ENCODE measurements around the gene ADGRD1. TPM values are rescaled to one million over a fixed set of nuclear protein-coding genes. Genes with fewer than 3 reads are reported as not detected.
"Not testable (repeated sequence)": the region's sequence is repeated elsewhere in the genome, so short reads cannot be mapped to it uniquely, and the experiment has no call there.

ADGRD1 gene
- polyA plus RNA-seq (ENCODE audit: insufficient read length): 9.3 TPM

- peak; percentile 75 for DNase-seq
Observed at GRCh38 chr12:130953771-130954543, at the start of gene ADGRD1. TSS of gene ADGRD1 (plus strand) at chr12:130953907. CDS start at chr12:130954466, 559 bp downstream.

GRCh38 chr12:130904064-130904463, 49.6 kb upstream of the ADGRD1 start:
- no peak for DNase-seq

GRCh38 chr12:130904936-130905455, 48.7 kb upstream of the ADGRD1 start:
- DNase-seq: not testable (repeated sequence)

GRCh38 chr12:130909111-130909510, 44.6 kb upstream of the ADGRD1 start:
- no peak for DNase-seq

GRCh38 chr12:130911193-130911592, 42.5 kb upstream of the ADGRD1 start:
- no peak for DNase-seq

- DNase-seq: no peak
Observed at GRCh38 chr12:130911933-130912332, 41.8 kb upstream of the ADGRD1 start.

- DNase-seq: peak; percentile 81
Observed at GRCh38 chr12:130916241-130916911, 37.3 kb upstream of the ADGRD1 start.

- no peak for DNase-seq
Observed at GRCh38 chr12:130917607-130918006, 36.1 kb upstream of the ADGRD1 start.

- DNase-seq: no peak
Observed at GRCh38 chr12:130919086-130919485, 34.6 kb upstream of the ADGRD1 start.

GRCh38 chr12:130920119-130920703, 33.5 kb upstream of the ADGRD1 start:
- DNase-seq: no peak

GRCh38 chr12:130920723-130921381, 32.9 kb upstream of the ADGRD1 start:
- no peak for DNase-seq

- peak; percentile 24 for DNase-seq
Observed at GRCh38 chr12:130922511-130922953, 31.2 kb upstream of the ADGRD1 start.

- DNase-seq: no peak
Observed at GRCh38 chr12:130924966-130925665, 28.6 kb upstream of the ADGRD1 start.

GRCh38 chr12:130925666-130926015, 28.1 kb upstream of the ADGRD1 start:
- no peak for DNase-seq

GRCh38 chr12:130929363-130929762, 24.3 kb upstream of the ADGRD1 start:
- no peak for DNase-seq

GRCh38 chr12:130932061-130932930, 21.4 kb upstream of the ADGRD1 start:
- DNase-seq: no peak

- no peak for DNase-seq
Observed at GRCh38 chr12:130933269-130933995, 20.3 kb upstream of the ADGRD1 start.

GRCh38 chr12:130934753-130935152, 19.0 kb upstream of the ADGRD1 start:
- DNase-seq: no peak

GRCh38 chr12:130936561-130936960, 17.1 kb upstream of the ADGRD1 start:
- no peak for DNase-seq

GRCh38 chr12:130937063-130937462, 16.6 kb upstream of the ADGRD1 start:
- DNase-seq: no peak

Measured in hindlimb muscle (tissue), 1 donor.